Right ventricle myocardium inferior (tissue), 1 donor: ENCODE measurements around the gene ART1. TPM values are rescaled to one million over a fixed set of nuclear protein-coding genes. Genes with fewer than 3 reads are reported as not detected.

ENCODE experiments used
- ATAC-seq: fragments of 200-7000 bp; cut with Tn5 transposase; one replicate; pipeline ENCODE4 v1.9.1; 2020; ENCODE audit warnings: mild to moderate bottlenecking, moderate library complexity
- DNase-seq: peaks from one replicate; pipeline ENCODE4 v3.0.0; 2021; ENCODE audit errors: missing footprints
- intact Hi-C: fragments of 100-400 bp; cut with DNase I; formaldehyde crosslinking; loops from one replicate; pipeline ENCODE4 v1.11.0; 2022
- total RNA-seq: library from RNA; stranded (reverse); fragmentation: NEBNext Ultra II Directional; extraction: Animal tissue kit (Norgen Biotek cat#: 25700); gene quantifications from one replicate; pipeline ENCODE4 v1.2.1, GENCODE V29; 2021
- donor health status: DM: no; HTN: yes; CAD: no; lungs with severe emphysema.

ART1 gene
- total RNA-seq, 1 donor from 2014 or later, result 1.7 TPM

DNA sequence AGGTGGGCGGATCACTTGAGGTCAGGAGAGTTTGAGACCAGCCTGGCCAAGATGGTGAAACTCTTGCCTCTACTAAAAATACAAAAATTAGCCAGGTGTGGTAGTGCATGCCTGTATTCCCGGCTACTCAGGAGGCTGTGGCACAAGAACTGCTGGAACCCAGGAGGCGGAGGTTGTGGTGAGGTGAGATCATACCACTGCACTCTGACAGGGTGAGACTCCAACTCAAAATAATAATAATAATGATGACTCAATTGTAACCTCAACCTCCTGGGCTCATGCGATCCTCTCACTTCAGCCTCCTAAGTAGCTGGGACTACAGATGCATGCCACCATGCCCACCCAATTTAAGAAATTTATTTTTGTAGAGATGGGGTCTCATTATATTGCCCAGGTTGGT is 41.8 kb downstream of the ART1 start:
- no peak for DNase-seq
- no peak for ATAC-seq
- intact Hi-C loops, result no loop called here

DNA sequence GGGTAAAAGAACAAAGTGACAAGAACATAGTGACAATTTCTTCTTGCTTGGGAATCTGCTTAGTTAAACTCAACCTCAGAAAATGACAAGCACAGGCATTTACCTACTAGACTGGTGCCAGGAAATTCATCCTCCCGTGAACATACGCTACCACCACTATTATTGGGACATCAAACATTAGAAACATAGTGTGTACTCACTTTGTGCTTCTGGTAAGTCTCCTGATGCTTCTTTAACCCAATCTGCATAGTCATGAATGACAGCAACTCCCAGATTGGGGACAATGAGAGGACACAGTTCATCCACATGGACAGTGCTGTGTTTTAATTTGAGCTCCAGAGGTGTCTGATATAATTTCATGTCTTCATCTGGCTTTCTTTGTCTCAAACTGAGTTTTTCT is 55.5 kb downstream of the ART1 start:
- no peak for DNase-seq
- ATAC-seq, result no peak
- intact Hi-C loops, result no loop called here

DNA sequence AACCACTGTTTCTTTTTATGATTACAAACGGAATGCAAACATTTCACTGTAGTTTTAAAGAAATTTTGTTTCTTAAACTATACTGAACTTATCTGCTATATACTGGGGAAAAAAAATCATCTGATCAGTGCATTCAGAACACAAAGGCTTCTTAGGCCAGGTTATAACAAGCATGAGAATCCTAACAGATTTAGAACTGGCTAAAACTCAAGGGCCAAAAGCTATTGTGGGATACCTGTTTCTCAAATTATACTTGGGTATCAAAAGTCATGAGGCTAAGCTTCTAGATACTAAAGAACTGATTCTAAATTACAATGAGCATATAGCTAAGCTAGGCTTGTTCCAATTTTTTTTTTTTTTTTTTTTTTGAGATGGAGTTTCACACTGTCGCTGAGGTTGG is 56.0 kb downstream of the ART1 start:
- ATAC-seq (no peak), DNase-seq (no peak)
- intact Hi-C loops, result no loop called here

DNA sequence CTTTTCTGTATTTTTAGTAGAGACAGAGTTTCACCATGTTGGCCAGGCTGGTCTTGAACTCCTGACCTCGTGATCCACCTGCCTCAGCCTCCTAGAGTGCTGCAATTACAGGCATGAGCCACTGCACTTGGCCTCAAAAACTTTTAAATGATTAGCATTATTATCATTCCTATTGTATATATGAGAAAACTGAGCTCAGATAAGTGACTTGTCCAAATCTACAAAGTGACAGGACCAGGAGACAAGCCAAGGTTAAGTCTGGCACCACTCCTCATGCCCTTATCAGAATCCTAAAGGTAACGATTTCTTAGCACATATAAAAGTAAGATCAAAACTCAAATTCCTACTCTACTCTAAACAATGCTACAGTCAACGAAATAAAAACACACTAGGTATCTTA is 58.5 kb downstream of the ART1 start:
- intact Hi-C loops, result no loop called here
- no peak for ATAC-seq
- no peak for DNase-seq

DNA sequence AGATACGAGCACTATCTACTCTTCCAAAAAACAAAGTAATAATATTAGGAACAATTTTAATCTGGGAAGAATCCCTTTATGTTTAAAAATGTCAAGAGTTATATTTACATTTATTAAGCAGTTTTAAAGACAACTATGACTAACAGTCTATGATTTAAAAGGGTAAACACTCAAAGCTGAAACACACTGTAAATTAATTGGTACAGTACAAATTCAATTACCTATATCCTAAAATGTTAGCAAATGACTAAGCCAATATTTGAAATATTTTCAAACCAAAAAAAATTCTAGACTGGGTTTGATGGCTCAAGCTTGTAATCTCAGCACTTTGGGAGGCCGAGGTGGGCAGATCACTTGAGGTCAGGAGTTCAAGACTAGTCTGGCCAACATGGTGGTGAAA is 62.2 kb downstream of the ART1 start:
- no peak for ATAC-seq
- intact Hi-C loops, result no loop called here
- no peak for DNase-seq

DNA sequence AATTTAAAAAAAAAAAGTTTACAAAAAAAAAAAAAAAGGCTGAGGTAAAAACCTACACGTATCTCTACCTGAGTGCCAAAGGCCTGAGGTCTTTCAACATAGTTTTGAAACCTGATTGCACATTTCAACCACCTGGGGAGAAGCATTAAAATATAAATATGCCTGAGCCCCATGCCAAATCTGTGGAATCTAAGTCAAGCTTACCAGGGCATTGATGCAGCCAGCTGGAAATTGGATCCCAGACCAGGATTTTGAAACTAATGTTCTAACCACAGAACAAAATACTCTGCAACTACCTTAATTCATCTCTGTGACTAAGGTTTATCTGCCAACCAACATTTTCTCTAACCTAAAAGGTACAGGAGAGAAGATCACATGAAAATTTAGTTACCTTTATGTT is 65.0 kb downstream of the ART1 start:
- intact Hi-C loops, result no loop called here
- no peak for DNase-seq
- no peak for ATAC-seq

DNA sequence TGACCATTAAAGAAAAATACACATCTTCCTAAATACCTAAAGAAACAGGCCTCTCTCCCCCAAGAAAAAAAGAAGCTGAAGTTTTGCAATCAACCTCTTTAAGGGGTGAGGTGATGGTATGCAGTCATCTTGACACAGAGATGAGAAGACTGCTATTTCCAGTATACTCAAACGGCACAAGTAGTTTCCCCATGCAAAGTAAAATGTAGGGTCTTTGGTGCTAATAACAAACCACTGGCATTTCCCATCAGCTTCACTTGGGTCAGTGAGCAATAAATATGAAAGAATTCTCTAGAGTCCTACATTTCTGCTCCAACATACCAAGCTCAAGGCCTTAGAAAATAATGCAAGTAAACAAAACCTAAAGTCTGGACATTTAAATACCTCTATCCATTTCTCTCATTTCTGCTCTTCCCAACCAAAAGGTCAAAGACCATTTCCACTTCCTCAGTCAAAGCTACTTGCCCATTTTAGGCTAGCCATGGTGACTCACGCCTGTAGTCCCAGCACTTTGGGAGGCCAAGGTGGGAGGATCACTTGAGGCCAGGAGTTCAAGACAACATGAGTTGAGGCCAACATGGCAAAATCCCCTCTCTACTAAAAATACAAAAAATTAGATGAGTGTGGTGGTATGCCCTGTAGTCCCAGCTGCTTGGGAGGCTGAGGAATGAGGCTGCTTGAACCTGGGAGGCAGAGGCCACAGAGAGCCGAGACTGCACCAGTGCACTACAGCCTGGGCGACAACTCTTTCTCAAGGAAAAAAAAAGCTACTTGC is 65.7 kb downstream of the ART1 start:
- intact Hi-C loops, result no loop called here
- DNase-seq (no peak), ATAC-seq (no peak)

DNA sequence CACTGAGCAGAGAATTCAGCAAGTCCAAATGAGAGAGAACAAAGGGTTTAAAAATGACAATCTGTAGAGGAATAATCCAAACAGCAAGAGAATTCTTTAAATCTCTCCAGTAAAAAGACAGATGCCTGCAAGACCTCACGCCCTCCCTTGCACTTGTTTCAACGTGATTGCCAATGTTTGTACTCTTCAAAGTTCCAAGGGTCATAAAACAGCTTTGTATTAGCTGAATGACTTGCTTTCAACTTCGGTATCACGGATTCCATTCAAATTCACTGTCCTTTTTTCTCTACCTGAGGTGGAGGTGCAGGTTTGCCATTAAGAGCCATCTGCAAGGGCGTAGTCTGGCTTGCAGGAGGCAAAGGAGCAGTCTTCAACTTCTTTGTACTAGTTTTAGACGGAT is 67.3 kb downstream of the ART1 start:
- intact Hi-C loops, result no loop called here
- DNase-seq (no peak), ATAC-seq (no peak)

Other genes starting within 250 kb of the ART1 start
- gene ART5, start 3.1 kb upstream of the ART1 start, total RNA-seq, result 2.5 TPM
- gene CHRNA10, start 26.3 kb downstream of the ART1 start, total RNA-seq, result 1.2 TPM
- 40.4 TPM for gene NUP98, start 152.4 kb downstream of the ART1 start, total RNA-seq
- gene PGAP2, start 163.4 kb downstream of the ART1 start, total RNA-seq, result 26.6 TPM
- 25.6 TPM for gene RHOG, start 195.8 kb downstream of the ART1 start, total RNA-seq
- gene STIM1, start 210.5 kb downstream of the ART1 start, total RNA-seq, result 28.9 TPM